Kidney epithelial cell (primary cell): ENCODE results near the gene TMEM106A. TPM values are rescaled to one million over a fixed set of nuclear protein-coding genes. Genes with fewer than 3 reads are reported as not detected.

Experiments used
- DNase-seq: peaks from one replicate; pipeline ENCODE4 v3.0.0-alpha.2; 2010; ENCODE audit warnings: low read depth
- H3K27me3 ChIP-seq: 2 replicates; pipeline ENCODE4 v1.6.0; 2011; ENCODE audit warnings: low read length; ENCODE audit not compliant: control insufficient read depth, insufficient read depth
- H3K36me3 ChIP-seq: 2 replicates; pipeline ENCODE4 v1.5.1; 2011; ENCODE audit warnings: low read length; ENCODE audit not compliant: control insufficient read depth, insufficient read depth
- H3K4me3 ChIP-seq: 2 replicates; pipeline ENCODE4 v1.5.1; 2011; ENCODE audit warnings: low read depth, mild to moderate bottlenecking, control low read depth, low read length
- CTCF ChIP-seq: IDR thresholded peaks from 2 replicates; pipeline ENCODE4 v1.5.1; 2011; ENCODE audit warnings: mild to moderate bottlenecking, moderate library complexity, low read length, control low read depth, inconsistent platforms; ENCODE audit not compliant: insufficient read depth, poor library complexity, severe bottlenecking
- total RNA-seq: library from RNA; depleted of rRNA; stranded (reverse); fragments of >200 nt; gene quantifications from 2 replicates; pipeline ENCODE4 v1.2.3, GENCODE V29; 2015

TMEM106A gene
- total RNA-seq, 1 donor from 2014 or later: 4.0 TPM

GRCh38 chr17:43213545-43213944 lies 1.9 kb downstream of the TMEM106A start:
- H3K36me3 ChIP-seq: peaks cover 2% of the 10 kb centered on the region
- H3K27me3 ChIP-seq: no peaks in the 10 kb centered on the region
- no peak overlapping the region for H3K4me3 ChIP-seq
- no peak for DNase-seq
- TF ChIP-seq CTCF: no peak

- TF ChIP-seq CTCF: no peak
- Histone ChIP-seq H3K4me3 (no peak overlapping the region), H3K36me3 (peaks cover 2% of the 10 kb centered on the region), H3K27me3 (no peaks in the 10 kb centered on the region)
- DNase-seq: no peak
Measured at GRCh38 chr17:43215341-43215740, 3.7 kb downstream of the TMEM106A start.

GRCh38 chr17:43216369-43216761 lies 4.7 kb downstream of the TMEM106A start:
- peaks cover 2% of the 10 kb centered on the region for H3K36me3 ChIP-seq
- no peaks in the 10 kb centered on the region for H3K27me3 ChIP-seq
- DNase-seq: no peak
- H3K4me3 ChIP-seq: no peak overlapping the region
- no peak for TF ChIP-seq CTCF

- Histone ChIP-seq H3K4me3 (no peak overlapping the region), H3K27me3 (no peaks in the 10 kb centered on the region), H3K36me3 (peaks cover 2% of the 10 kb centered on the region)
- TF ChIP-seq CTCF: no peak
- no peak for DNase-seq
Measured at GRCh38 chr17:43216762-43217613, 5.3 kb downstream of the TMEM106A start.

- no peak for TF ChIP-seq CTCF
- no peak for DNase-seq
- Histone ChIP-seq H3K4me3 (no peak overlapping the region), H3K27me3 (no peaks in the 10 kb centered on the region), H3K36me3 (peaks cover 2% of the 10 kb centered on the region)
Measured at GRCh38 chr17:43217614-43218087, 6.0 kb downstream of the TMEM106A start.
